Motor neuron (in vitro differentiated cells): Measurements from ENCODE around the gene KCNV2. TPM values are rescaled to one million over a fixed set of nuclear protein-coding genes. Genes with fewer than 3 reads are reported as not detected.

ENCODE experiments used
- ATAC-seq, 8 experiments: fragments of 200-7000 bp; cut with Tn5 transposase; replicated peaks in 6 of 8; 2 replicates each; pipeline ENCODE4 v1.8.0; 2021; ENCODE audit warnings: mild to moderate bottlenecking in 8 of 8, moderate library complexity in 8 of 8
- H3K27ac ChIP-seq, 2 donors: fragments of 250-450 bp; sonication (Bioruptor Pico); 2 replicates each; pipeline ENCODE4 v1.9.0; 2021; ENCODE audit warnings: antibody characterized with exemption in 2 of 2, mild to moderate bottlenecking in 2 of 2, moderate library complexity in 1 of 2
- H3K4me1 ChIP-seq, 2 donors: fragments of 250-450 bp; sonication (Bioruptor Pico); replicated peaks in 1 of 2; 2 replicates each; pipeline ENCODE4 v1.6.1; 2021; ENCODE audit warnings: antibody characterized with exemption in 2 of 2, mild to moderate bottlenecking in 2 of 2, moderate library complexity in 1 of 2
- H3K4me3 ChIP-seq, 5 donors: fragments of 250-450 bp; sonication (Bioruptor Pico); 2 replicates each; pipeline ENCODE4 v1.9.0; 2021; ENCODE audit warnings: antibody characterized with exemption in 5 of 5, mild to moderate bottlenecking in 5 of 5, moderate library complexity in 4 of 5
- WGBS, 10 experiments: fragments of 450-650 bp; shearing (Covaris generic); methylation state at CpG; one replicate each; pipeline ENCODE4 v1.0.0; 2022; 5-methylcytosine and 5-hydroxymethylcytosine counted together
- in situ Hi-C, 9 experiments: fragments of 400-800 bp; cut with MboI; loops; one replicate each; pipeline ENCODE4 v1.15.0; 2021; ENCODE audit warnings: low sequenced_read_pairs in 9 of 9, low pct_unique_long_range_greater_than_20kb in 2 of 9; ENCODE audit not compliant: unreplicated experiment in 9 of 9
- total RNA-seq, 8 experiments: library from RNA; unstranded; fragments of 300-600 nt; gene quantifications; 2 replicates each; pipeline versions ENCODE4 v1.2.3 to v1.2.4, GENCODE V29; 2022

The KCNV2 gene
- total RNA-seq, 8 experiments from 2014 or later = 0.21 to 3.1 (median 1.0) TPM

DNA sequence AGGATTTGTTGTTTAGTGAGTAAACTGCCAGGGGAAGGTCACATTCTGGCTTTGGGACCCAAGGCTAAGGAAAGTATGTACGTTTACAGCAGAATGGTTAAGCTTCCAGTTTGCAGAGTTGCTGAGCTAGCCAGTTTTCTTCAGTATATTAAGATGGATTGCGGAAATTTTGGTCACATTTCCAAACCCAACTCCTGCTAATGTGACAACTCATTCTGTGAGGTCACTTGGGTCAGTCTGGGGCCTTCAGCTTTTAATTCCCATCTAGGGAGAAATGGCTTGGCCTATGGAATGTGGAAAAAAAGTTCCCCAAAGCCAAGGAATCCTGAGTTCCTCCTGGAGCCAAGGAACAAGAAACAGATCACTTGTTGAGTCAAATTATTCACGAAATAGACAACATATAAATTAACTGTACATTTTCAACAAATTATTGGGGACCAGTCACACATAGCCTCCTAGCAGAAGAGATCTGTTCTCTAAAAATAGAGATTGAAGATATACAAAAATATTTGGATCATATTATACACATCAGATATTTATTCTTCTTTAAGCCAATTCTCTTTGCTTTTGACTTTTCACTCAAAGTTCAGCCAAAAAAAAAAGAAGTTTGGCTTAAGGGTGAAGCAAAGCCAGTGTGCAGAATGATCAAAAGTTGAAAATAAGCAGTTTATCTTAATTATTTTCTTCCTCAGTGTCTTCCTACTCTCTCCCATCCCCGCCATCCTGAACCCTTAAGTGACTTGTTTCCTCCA is 8.8 kb downstream of the KCNV2 start:
- in situ Hi-C loops = no loop called here
- no peak overlapping the region for H3K27ac ChIP-seq
- H3K4me1 ChIP-seq = peaks cover 0 to 3% of the 10 kb centered on the region in 2 donors
- no peak for ATAC-seq
- 12 to 100% (median 80%) methylated on average over 1 to 4 of the region's 4 CpGs for WGBS, 10 experiments
- H3K4me3 ChIP-seq = no peak overlapping the region

GRCh38 chr9:2726650-2727340 is 9.5 kb downstream of the KCNV2 start:
- no peak overlapping the region for H3K27ac ChIP-seq
- in situ Hi-C loops = no loop called here
- peak in 1 of 8 experiments; percentile 23 for ATAC-seq
- H3K4me1 ChIP-seq = peaks cover 0 to 3% of the 10 kb centered on the region in 2 donors
- H3K4me3 ChIP-seq = no peak overlapping the region
- 66 to 100% (median 92%) methylated on average over 1 to 8 of the region's 13 CpGs; no CpG with 5 or more reads in 2 of the 10 experiments for WGBS, 10 experiments

- Histone ChIP-seq H3K4me3 (no peak overlapping the region), H3K4me1 (peaks cover 0 to 3% of the 10 kb centered on the region in 2 donors), H3K27ac (no peak overlapping the region)
- in situ Hi-C loops = no loop called here
- 100% methylated on average over 1 to 2 of the region's 2 CpGs; no CpG with 5 or more reads in 5 of the 10 experiments for WGBS, 10 experiments
- no peak for ATAC-seq
Observed at GRCh38 chr9:2727374-2727773, 10.1 kb downstream of the KCNV2 start.

DNA sequence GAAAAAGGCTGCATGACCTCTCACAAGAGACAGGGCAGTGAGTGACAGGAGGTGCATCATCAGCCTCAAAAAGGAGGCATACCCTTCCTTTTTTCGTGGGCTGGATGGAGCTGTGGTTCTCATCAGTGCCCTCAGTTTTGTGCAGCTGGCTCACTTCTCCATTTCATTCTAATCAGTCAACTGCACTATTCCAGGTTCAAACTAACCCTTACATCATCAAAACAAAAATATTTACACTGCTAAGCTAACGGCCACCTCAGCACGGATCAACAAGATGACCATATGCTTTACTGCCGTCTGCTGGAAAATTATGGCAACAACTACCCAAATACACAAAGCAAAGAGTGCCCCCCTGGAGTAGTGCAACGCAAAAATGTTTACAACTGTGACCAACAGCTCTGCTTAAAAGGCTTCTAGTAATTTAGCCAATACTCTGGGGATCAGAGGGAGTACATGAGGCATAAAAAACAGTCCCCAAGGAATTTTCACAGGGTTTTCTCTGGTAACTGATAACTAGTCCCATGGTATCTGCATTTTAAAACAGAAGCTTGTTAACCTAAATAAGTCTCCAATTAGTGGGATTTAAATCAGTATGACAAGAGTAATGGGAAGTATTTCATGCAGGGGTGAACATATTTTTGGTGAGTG is 10.8 kb downstream of the KCNV2 start:
- WGBS, 10 experiments = 8 to 70% (median 35%) methylated on average over 1 to 5 of the region's 5 CpGs; no CpG with 5 or more reads in 3 of the 10 experiments

DNA sequence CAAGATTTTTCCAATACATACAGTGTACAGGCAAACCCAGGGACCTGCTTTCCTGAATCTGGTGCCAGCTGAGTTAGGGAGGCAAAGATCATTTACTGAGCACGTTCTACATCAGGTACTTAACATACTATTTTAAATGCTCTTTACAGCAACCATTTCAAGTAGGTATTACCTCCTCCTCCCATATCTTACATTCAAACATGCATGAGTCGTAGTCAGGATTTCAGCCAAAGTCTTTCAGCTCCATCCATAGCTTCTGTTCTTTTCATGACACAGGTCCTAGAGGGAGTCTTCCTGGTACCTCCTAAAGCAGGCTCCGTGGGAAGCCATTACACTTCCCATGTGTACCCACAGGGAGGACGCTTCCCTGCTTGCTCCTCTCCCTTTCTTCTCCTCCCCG is 11.7 kb downstream of the KCNV2 start:
- WGBS, 10 experiments = 0 to 100% (median 92%) methylated on average over 1 to 5 of the region's 5 CpGs; no CpG with 5 or more reads in 2 of the 10 experiments
- ATAC-seq = peak in 2 of 8 experiments; percentile 57 to 74
- Histone ChIP-seq H3K4me1 (peaks cover 0 to 3% of the 10 kb centered on the region in 2 donors), H3K4me3 (no peak overlapping the region), H3K27ac (no peak overlapping the region)
- in situ Hi-C loops = no loop called here

More for the DNA sequence above, 10.8 kb downstream of the KCNV2 start:
- no peak overlapping the region for H3K4me3 ChIP-seq
- in situ Hi-C loops = no loop called here
- peak; percentile 39 to 92 (median 74) for ATAC-seq
- H3K4me1 ChIP-seq = peaks cover 0 to 3% of the 10 kb centered on the region in 2 donors
- no peak overlapping the region for H3K27ac ChIP-seq

GRCh38 chr9:2729721-2730120 is 12.4 kb downstream of the KCNV2 start:
- no peak for ATAC-seq
- 52 to 100% (median 88%) methylated on average over 1 to 3 of the region's 3 CpGs; no CpG with 5 or more reads in 3 of the 10 experiments for WGBS, 10 experiments
- in situ Hi-C loops = no loop called here
- peaks cover 0 to 3% of the 10 kb centered on the region in 2 donors for H3K4me1 ChIP-seq
- H3K4me3 ChIP-seq = no peak overlapping the region
- no peak overlapping the region for H3K27ac ChIP-seq

- H3K27ac ChIP-seq = no peak overlapping the region
- WGBS, 10 experiments = 100% methylated on average over 1 of the region's 1 CpG; no CpG with 5 or more reads in 5 of the 10 experiments
- peaks cover 0 to 8% of the 10 kb centered on the region in 2 donors for H3K4me1 ChIP-seq
- in situ Hi-C loops = no loop called here
- no peak for ATAC-seq
- H3K4me3 ChIP-seq = no peak overlapping the region
Observed at GRCh38 chr9:2730971-2731370, 13.7 kb downstream of the KCNV2 start.

DNA sequence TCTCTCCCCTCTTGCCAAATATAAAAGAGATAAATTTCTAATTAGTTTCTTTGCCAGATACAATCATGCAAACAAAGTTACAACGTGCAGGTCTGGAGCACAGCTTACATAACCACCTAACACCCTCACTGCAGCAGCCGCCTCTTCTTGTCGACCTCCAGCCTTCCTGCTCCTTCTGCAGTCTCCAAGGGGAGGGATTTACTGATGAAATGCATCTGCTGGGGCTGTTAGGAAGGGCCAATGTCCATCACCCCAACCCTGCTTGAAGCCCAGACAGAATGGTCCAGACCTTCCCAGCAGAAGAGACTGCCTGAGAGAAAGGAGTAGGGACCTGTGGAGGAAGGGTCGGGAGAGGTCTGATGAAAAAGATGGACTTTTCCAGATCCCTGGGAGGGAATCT is 15.2 kb downstream of the KCNV2 start:
- H3K4me1 ChIP-seq = peaks cover 0 to 8% of the 10 kb centered on the region in 2 donors
- in situ Hi-C loops = no loop called here
- H3K27ac ChIP-seq = no peak overlapping the region
- WGBS, 10 experiments = 60 to 88% (median 81%) methylated on average over 1 to 4 of the region's 4 CpGs; no CpG with 5 or more reads in 3 of the 10 experiments
- ATAC-seq = no peak
- H3K4me3 ChIP-seq = no peak overlapping the region

- in situ Hi-C loops = no loop called here
- Histone ChIP-seq H3K4me1 (peaks cover 0 to 4% of the 10 kb centered on the region in 2 donors), H3K4me3 (no peak overlapping the region), H3K27ac (no peak overlapping the region)
- no peak for ATAC-seq
Observed at GRCh38 chr9:2740616-2741015, 23.3 kb downstream of the KCNV2 start.

GRCh38 chr9:2741441-2742158 is 24.3 kb downstream of the KCNV2 start:
- Histone ChIP-seq H3K4me1 (peaks cover 3 to 4% of the 10 kb centered on the region in 2 donors), H3K4me3 (no peak overlapping the region), H3K27ac (no peak overlapping the region)
- in situ Hi-C loops = no loop called here
- no peak for ATAC-seq
- 78 to 100% (median 93%) methylated on average over 2 to 6 of the region's 6 CpGs for WGBS, 10 experiments

DNA sequence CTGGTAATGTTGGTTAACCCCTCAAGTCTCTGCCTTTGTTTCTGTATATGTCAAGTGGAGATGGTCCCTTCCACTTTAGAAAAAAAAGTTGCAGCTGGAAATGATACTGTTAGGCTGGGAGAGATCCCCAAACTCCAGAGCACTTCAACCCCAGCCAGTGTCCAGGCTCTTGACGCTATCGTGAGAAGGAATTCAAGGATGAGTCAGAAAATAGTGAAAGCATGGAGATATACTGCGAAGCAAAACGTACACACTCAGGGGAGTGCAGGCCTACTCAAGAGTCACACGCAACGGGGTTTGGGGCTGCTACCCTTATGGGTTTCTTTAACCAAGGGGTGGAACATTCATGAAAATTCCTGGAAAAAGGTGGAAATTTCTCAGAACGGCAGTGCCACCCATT is 24.9 kb downstream of the KCNV2 start:
- ATAC-seq = no peak
- no peak overlapping the region for H3K27ac ChIP-seq
- no peak overlapping the region for H3K4me3 ChIP-seq
- in situ Hi-C loops = no loop called here
- H3K4me1 ChIP-seq = peaks cover 5 to 6% of the 10 kb centered on the region in 2 donors
- WGBS, 10 experiments = 80 to 100% (median 94%) methylated on average over 1 to 7 of the region's 7 CpGs; no CpG with 5 or more reads in 1 of the 10 experiments

DNA sequence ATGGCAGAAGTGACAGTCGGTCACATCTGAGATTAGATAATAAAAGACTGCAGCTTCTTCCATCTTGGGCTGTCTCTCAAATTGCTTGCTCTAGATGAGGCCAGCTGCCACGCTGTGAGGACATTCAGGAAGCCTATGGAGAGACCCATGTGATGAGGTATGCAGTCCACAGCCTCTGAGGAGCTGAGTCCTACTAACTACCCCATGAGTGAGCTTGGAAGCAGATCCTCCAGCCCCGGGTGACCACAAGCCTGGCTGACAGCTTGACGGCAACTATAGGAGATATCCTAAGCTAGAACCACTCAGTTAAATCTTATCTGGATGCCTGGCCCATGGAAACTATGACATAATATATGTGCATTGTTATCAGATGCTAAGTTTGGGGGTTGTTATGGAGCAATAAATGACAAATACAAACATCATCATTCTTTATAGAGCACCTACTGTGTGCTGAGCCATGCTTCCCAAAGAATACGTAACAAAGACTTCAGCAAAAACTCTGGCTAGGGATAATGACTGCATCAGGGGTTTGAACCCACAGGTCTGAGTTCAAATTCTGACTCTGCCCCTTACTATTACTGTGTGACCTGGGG is 26.7 kb downstream of the KCNV2 start:
- 85 to 100% (median 100%) methylated on average over 1 to 3 of the region's 5 CpGs; no CpG with 5 or more reads in 3 of the 10 experiments for WGBS, 10 experiments
- in situ Hi-C loops = no loop called here
- Histone ChIP-seq H3K27ac (no peak overlapping the region), H3K4me1 (peaks cover 5 to 6% of the 10 kb centered on the region in 2 donors), H3K4me3 (no peak overlapping the region)
- no peak for ATAC-seq
